K562 (cell line): ENCODE data around the gene TMEM72. TPM values are rescaled to one million over a fixed set of nuclear protein-coding genes. Genes with fewer than 3 reads are reported as not detected.

Source experiments
- ATAC-seq: fragments of 200-7000 bp; cut with Tn5 transposase; 3 replicates; pipeline ENCODE4 v1.9.1; 2020; ENCODE audit warnings: moderate library complexity
- BruUV-seq: library from RNA; stranded (reverse); fragments of 400-500 nt; replicated peaks from 2 replicates; lab custom pipeline; 2021; lab: Mats Ljungman, UMichigan
- CTCF ChIA-PET: fragments of 300-600 bp; formaldehyde crosslinking; extraction: SDS; loops from one replicate; lab custom pipeline; 2021; ENCODE audit warnings: low intra/inter-chr PET ratio; lab: Yijun Ruan, JAX
- POLR2A ChIA-PET: fragments of 300-600, 350-650 bp; sonication (Branson Sonifier 250); formaldehyde crosslinking; extraction: SDS; loops from one replicate; lab custom pipeline; 2021; ENCODE audit warnings: antibody characterized with exemption, inconsistent platforms; lab: Yijun Ruan, JAX
- DNase-seq, 4 experiments: peaks; one replicate each; pipeline versions ENCODE4 v3.0.0 to v3.0.0-alpha.2; 2011 to 2018; ENCODE audit warnings: low spot score in 3 of 4, mixed read lengths in 3 of 4; ENCODE audit errors: extremely low read depth in 1 of 4
- FAIRE-seq: peaks from 2 replicates; lab custom pipeline; 2011; peaks lifted over from hg19 to GRCh38; lab: Jason Lieb, UNC
- H2AFZ ChIP-seq: 2 replicates; pipeline ENCODE4 v1.6.0; 2011; ENCODE audit warnings: low read depth, low read length, control low read depth, inconsistent platforms
- H3K27ac ChIP-seq: fragments of 200-600 bp; 3 replicates; pipeline ENCODE4 v1.8.0; 2011; ENCODE audit warnings: low read depth, mild to moderate bottlenecking, control low read depth, inconsistent platforms, low read length, moderate library complexity, mixed read lengths; ENCODE audit errors: extremely low read depth
- H3K27me3 ChIP-seq, 2 experiments: fragments of 300-600 bp in 1 of 2; 2 replicates in 1 of 2; 3 replicates in 1 of 2; pipeline versions ENCODE4 v1.6.0 to v1.8.0; 2011; ENCODE audit warnings: inconsistent platforms in 2 of 2, low read length in 2 of 2, mild to moderate bottlenecking in 1 of 2, mixed read lengths in 1 of 2, moderate library complexity in 1 of 2; ENCODE audit not compliant: control insufficient read depth in 2 of 2, insufficient read depth in 2 of 2
- H3K36me3 ChIP-seq: fragments of 300-600 bp; 3 replicates; pipeline ENCODE4 v1.8.0; 2011; ENCODE audit warnings: mild to moderate bottlenecking, low read length, inconsistent platforms; ENCODE audit not compliant: control insufficient read depth, insufficient read depth
- H3K4me1 ChIP-seq, 2 experiments: fragments of 200-600 bp in 1 of 2; replicated peaks in 1 of 2; 2 replicates in 1 of 2; 3 replicates in 1 of 2; pipeline versions ENCODE4 v1.5.1 to v1.8.0; 2011; ENCODE audit warnings: inconsistent platforms in 2 of 2, low read length in 2 of 2, mild to moderate bottlenecking in 1 of 2, mixed read lengths in 1 of 2, moderate library complexity in 1 of 2; ENCODE audit not compliant: control insufficient read depth in 2 of 2, insufficient read depth in 2 of 2
- H3K4me2 ChIP-seq: 2 replicates; pipeline ENCODE4 v1.6.1; 2011; ENCODE audit warnings: low read length, control low read depth, inconsistent platforms, mixed read lengths; ENCODE audit not compliant: insufficient read depth
- H3K4me3 ChIP-seq: fragments of 200-600 bp; sonication (generic), shearing (Covaris generic); 2 replicates; pipeline ENCODE4 v1.5.1; 2016; ENCODE audit warnings: control low read depth, inconsistent platforms
- H3K79me2 ChIP-seq: fragments of 200-600 bp; 3 replicates; pipeline ENCODE4 v1.8.0; 2011; ENCODE audit warnings: low read length, inconsistent platforms; ENCODE audit not compliant: control insufficient read depth, insufficient read depth
- H3K9ac ChIP-seq, 2 experiments: 2 replicates each; pipeline versions ENCODE4 v1.6.0 to v1.6.1; 2011; ENCODE audit warnings: low read depth in 2 of 2, low read length in 2 of 2, control low read depth in 1 of 2, inconsistent platforms in 1 of 2, mild to moderate bottlenecking in 1 of 2, mixed read lengths in 1 of 2; ENCODE audit not compliant: insufficient read depth in 1 of 2
- H3K9me1 ChIP-seq: one replicate; pipeline ENCODE4 v1.6.0; 2011; ENCODE audit warnings: inconsistent platforms, mild to moderate bottlenecking, low read length, moderate library complexity; ENCODE audit not compliant: control insufficient read depth, insufficient read depth
- H3K9me3 ChIP-seq: replicated peaks from 2 replicates; pipeline ENCODE4 v1.5.1; 2011; ENCODE audit warnings: low read depth, low read length, inconsistent platforms; ENCODE audit not compliant: control insufficient read depth, insufficient read depth
- H4K20me1 ChIP-seq: replicated peaks from 2 replicates; pipeline ENCODE4 v1.6.1; 2011; ENCODE audit warnings: low read length, inconsistent platforms, mixed read lengths; ENCODE audit not compliant: control insufficient read depth, insufficient read depth
- CREB1 ChIP-seq, 2 experiments: sonication (generic) in 1 of 2; formaldehyde crosslinking in 1 of 2; IDR thresholded peaks; 2 replicates each; pipeline versions ENCODE4 v1.6.1 to v1.8.0; 2012 to 2022; ENCODE audit warnings: inconsistent platforms in 1 of 2, mild to moderate bottlenecking in 1 of 2, missing genetic modification reagents in 1 of 2, moderate library complexity in 1 of 2
- E2F3 ChIP-seq: fragments of 250-450 bp; sonication (Bioruptor Pico); IDR thresholded peaks from 2 replicates; pipeline ENCODE4 v1.4.0; 2020; ENCODE audit warnings: mild to moderate bottlenecking
- FOXA3 ChIP-seq, 2 experiments: fragments of 450-650 bp in 1 of 2; sonication (generic) in 1 of 2; formaldehyde crosslinking; IDR thresholded peaks in 1 of 2; conservative IDR thresholded peaks in 1 of 2; 2 replicates each; pipeline versions ENCODE4 v1.4.0 to v1.8.0; 2020 to 2022; ENCODE audit warnings: mild to moderate bottlenecking in 2 of 2, missing genetic modification reagents in 1 of 2
- GABPB1 ChIP-seq: sonication (generic); formaldehyde crosslinking; IDR thresholded peaks from 2 replicates; pipeline ENCODE4 v1.8.0; 2022; ENCODE audit warnings: mild to moderate bottlenecking, missing genetic modification reagents
- IRF2 ChIP-seq: sonication (generic); formaldehyde crosslinking; IDR thresholded peaks from 2 replicates; pipeline ENCODE4 v1.8.1; 2022; ENCODE audit warnings: mild to moderate bottlenecking, missing genetic modification reagents
- KDM1A ChIP-seq, 2 experiments: fragments of 450-650 bp; IDR thresholded peaks; 2 replicates each; pipeline ENCODE4 v1.6.1; 2016; ENCODE audit warnings: mild to moderate bottlenecking in 2 of 2
- LEF1 ChIP-seq: fragments of 450-650 bp; IDR thresholded peaks from 2 replicates; pipeline ENCODE4 v1.6.1; 2016; ENCODE audit warnings: mild to moderate bottlenecking
- NCOA4 ChIP-seq: fragments of 450-650 bp; IDR thresholded peaks from 2 replicates; pipeline ENCODE4 v1.6.1; 2018; ENCODE audit warnings: mild to moderate bottlenecking; ENCODE audit not compliant: partially characterized antibody
- NCOA6 ChIP-seq: fragments of 450-650 bp; IDR thresholded peaks from 2 replicates; pipeline ENCODE4 v1.6.1; 2017; ENCODE audit warnings: mild to moderate bottlenecking
- PHF20 ChIP-seq: fragments of 450-650 bp; IDR thresholded peaks from 2 replicates; pipeline ENCODE4 v1.6.1; 2018; ENCODE audit not compliant: partially characterized antibody
- RBBP5 ChIP-seq: fragments of 200-600 bp; sonication (generic); IDR thresholded peaks from 2 replicates; pipeline ENCODE4 v1.6.1; 2012; ENCODE audit warnings: borderline replicate concordance, mild to moderate bottlenecking, low read length, control low read depth, inconsistent platforms; ENCODE audit not compliant: insufficient read depth, poor library complexity, severe bottlenecking
- SLC30A9 ChIP-seq: fragments of 250-450 bp; sonication (Bioruptor Pico); IDR thresholded peaks from 2 replicates; pipeline ENCODE4 v1.8.0; 2022; ENCODE audit warnings: mild to moderate bottlenecking, moderate library complexity
- SP1 ChIP-seq: sonication (generic); formaldehyde crosslinking; IDR thresholded peaks from 2 replicates; pipeline ENCODE4 v1.8.1; 2022; ENCODE audit warnings: mild to moderate bottlenecking, missing genetic modification reagents
- SPI1 ChIP-seq: IDR thresholded peaks from 2 replicates; pipeline ENCODE4 v1.6.1; 2011; ENCODE audit warnings: low read depth, low read length, control low read depth, borderline replicate concordance
- STAG1 ChIP-seq: sonication (generic); formaldehyde crosslinking; IDR thresholded peaks from 2 replicates; pipeline ENCODE4 v1.5.0; 2020; ENCODE audit warnings: missing genetic modification reagents, borderline replicate concordance
- STAT5B ChIP-seq: fragments of 250-450 bp; sonication (Bioruptor Pico); IDR thresholded peaks from 2 replicates; pipeline ENCODE4 v1.8.0; 2021; ENCODE audit warnings: mild to moderate bottlenecking, inconsistent platforms
- WHSC1 ChIP-seq: IDR thresholded peaks from one replicate; pipeline ENCODE4 v1.6.1; 2012; ENCODE audit warnings: low read length, control low read depth, inconsistent platforms
- ZNF586 ChIP-seq: fragments of 450-650 bp; formaldehyde crosslinking; conservative IDR thresholded peaks from 2 replicates; pipeline ENCODE4 v1.4.0; 2020; ENCODE audit warnings: mild to moderate bottlenecking, moderate library complexity
- WGBS: fragments of 100-300 bp; shearing (Covaris generic); methylation state at CpG from one replicate; pipeline ENCODE4 v1.1.6; 2016; ENCODE audit warnings: low coverage, mixed read lengths; ENCODE audit not compliant: insufficient coverage; ENCODE audit errors: missing lambda C conversion rate; 5-methylcytosine and 5-hydroxymethylcytosine counted together
- in situ Hi-C: fragments of 300-500 bp; cut with MboI; formaldehyde crosslinking; loops from 4 replicates; pipeline ENCODE4 v1.15.0; 2018; ENCODE audit warnings: inconsistent platforms, mixed read lengths
- intact Hi-C: fragments of 100-400 bp; cut with micrococcal nuclease; formaldehyde crosslinking; loops from 2 replicates; pipeline ENCODE4 v1.14.2; 2022
- polyA plus RNA-seq, 8 experiments: library from polyadenylated mRNA; depleted of rRNA in 4 of 8; stranded (reverse) in 5 of 8; unstranded in 3 of 8; fragments of >200 nt; fragmentation: Nextera tagmentation in 2 of 8; fragmentation: Illumina TruSeq in 1 of 8; extraction: Ambion mirVana in 2 of 8; extraction: Trizol in 1 of 8; gene quantifications; 2 replicates each; pipeline versions ENCODE4 v1.2.1 to v1.2.3, GENCODE V29; 2011 to 2014; ENCODE audit warnings: inconsistent platforms in 1 of 8, missing spikeins in 1 of 8
- total RNA-seq, 7 experiments: library from RNA; depleted of rRNA in 6 of 7; stranded (reverse); fragments of >200 nt in 6 of 7; fragmentation: Illumina TruSeq in 2 of 7; extraction: Trizol in 2 of 7; gene quantifications; 2 replicates each; pipeline versions ENCODE4 v1.2.1 to v1.2.3, GENCODE V29; 2011 to 2021; ENCODE audit warnings: low replicate concordance in 1 of 7
- TF ChIP-seq, protein P1 (sequence below): fragments of 250-450 bp; sonication (Bioruptor Pico); IDR thresholded peaks from 2 replicates; pipeline ENCODE4 v1.5.0; 2021
- TF ChIP-seq, protein P2 (sequence below): fragments of 250-450 bp; sonication (Bioruptor Pico); IDR thresholded peaks from 2 replicates; pipeline ENCODE4 v1.8.0; 2021; ENCODE audit warnings: mild to moderate bottlenecking, moderate library complexity
- TF ChIP-seq, protein P3 (sequence below): sonication (generic); formaldehyde crosslinking; IDR thresholded peaks from 2 replicates; pipeline ENCODE4 v1.8.0; 2022; ENCODE audit warnings: missing genetic modification reagents, mild to moderate bottlenecking, moderate library complexity, borderline replicate concordance

The TMEM72 gene
- total and polyA plus RNA-seq, 9 of the 15 experiments (the other 6 are each of a cell fraction or from before 2014, with no cell fraction given) = not detected

DNA sequence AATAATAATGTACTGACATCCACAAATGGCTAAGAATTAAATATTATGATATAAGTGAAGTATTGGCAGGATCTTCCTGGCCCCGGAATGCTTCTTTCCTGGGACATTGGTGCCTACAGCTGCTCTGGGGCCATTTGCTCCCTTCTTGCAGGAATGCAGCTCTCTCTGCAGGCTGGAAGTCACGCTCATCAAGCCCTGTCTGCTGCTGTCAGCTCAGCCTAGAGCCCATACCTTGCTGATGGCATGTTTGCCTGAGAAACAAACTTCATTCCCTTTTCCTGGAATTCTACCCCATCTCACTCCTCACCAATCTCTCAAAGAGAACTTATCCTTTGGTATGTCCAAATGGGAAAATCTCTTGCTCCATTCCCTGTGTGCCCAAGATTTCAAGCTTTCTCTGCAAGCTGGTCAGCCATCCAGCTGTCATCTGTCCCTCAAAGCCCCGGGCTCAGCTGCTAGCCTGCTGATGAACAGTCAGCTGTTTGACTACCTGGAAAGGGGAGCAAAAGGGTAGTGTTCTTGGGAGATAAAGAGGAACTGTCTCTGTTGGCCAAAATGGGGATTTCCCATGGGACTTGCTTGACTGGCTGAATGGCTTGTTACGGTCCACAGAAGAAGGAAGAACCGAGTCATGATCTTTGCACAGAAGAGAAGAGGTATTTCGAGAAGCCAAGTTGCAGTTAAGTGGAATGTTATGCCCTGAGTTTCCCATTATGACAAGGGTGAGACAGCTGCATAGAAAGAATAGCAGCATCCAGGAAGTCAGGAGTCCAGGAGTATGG lies 36.4 kb downstream of the TMEM72 start:
- H3K9me3 ChIP-seq = no peaks in the 10 kb centered on the region
- ChIA-PET POLR2A (interaction anchor here (0.8 to 1.3 kb wide), 2 partner anchors 10 to 31 kb away, joined by 3 to 4 read pairs; partner anchors contain the start of gene DEPP1), CTCF (no interaction called here)
- FAIRE-seq = no peak
- H2AFZ ChIP-seq = no peak overlapping the region
- H3K36me3 ChIP-seq = no peaks in the 10 kb centered on the region
- WGBS = 0% methylated on average over 6 of the region's 6 CpGs
- no peak overlapping the region for H3K9ac ChIP-seq
- H3K4me1 ChIP-seq = no peaks in the 10 kb centered on the region
- H3K9me1 ChIP-seq = no peaks in the 10 kb centered on the region
- DNase-seq = no peak
- no peak overlapping the region for H3K4me2 ChIP-seq
- H3K27me3 ChIP-seq = peaks cover 8 to 10% of the 10 kb centered on the region in 2 experiments; a peak in 4 of 5 replicates
- intact Hi-C loops = no loop called here
- no peak for ATAC-seq
- no peaks in the 10 kb centered on the region for H4K20me1 ChIP-seq
- no peak overlapping the region for H3K27ac ChIP-seq
- no TSS peak for BruUV-seq
- in situ Hi-C loops = no loop called here
- H3K4me3 ChIP-seq = no peak overlapping the region
- H3K79me2 ChIP-seq = no peaks in the 10 kb centered on the region
- TF ChIP-seq E2F3 (CRISPR knock-in tag) (no peak), SP1 (CRISPR knock-in tag) (no peak), STAG1 (CRISPR knock-in tag) (no peak), RBBP5 (no peak), KDM1A (IDR thresholded peaks at IDR 0.05) (no peak), IRF2 (CRISPR knock-in tag) (no peak), NCOA4 (no peak), LEF1 (no peak), ZNF586 (no peak), SLC30A9 (CRISPR knock-in tag) (no peak), CREB1 (IDR thresholded peaks at IDR 0.05) (no peak), CREB1 (CRISPR knock-in tag; IDR thresholded peaks at IDR 0.05) (no peak), GABPB1 (CRISPR knock-in tag) (no peak), PHF20 (no peak), FOXA3 (CRISPR knock-in tag; conservative IDR thresholded peaks at IDR 0.05 in 1 of 2, IDR thresholded peaks at IDR 0.05 in 1 of 2) (no peak), SPI1 (peak; percentile 52; the same call in 1 of the 2 replicates), WHSC1 (no peak), NCOA6 (no peak), STAT5B (CRISPR knock-in tag) (no peak)
- TF ChIP-seq, protein P1, sequence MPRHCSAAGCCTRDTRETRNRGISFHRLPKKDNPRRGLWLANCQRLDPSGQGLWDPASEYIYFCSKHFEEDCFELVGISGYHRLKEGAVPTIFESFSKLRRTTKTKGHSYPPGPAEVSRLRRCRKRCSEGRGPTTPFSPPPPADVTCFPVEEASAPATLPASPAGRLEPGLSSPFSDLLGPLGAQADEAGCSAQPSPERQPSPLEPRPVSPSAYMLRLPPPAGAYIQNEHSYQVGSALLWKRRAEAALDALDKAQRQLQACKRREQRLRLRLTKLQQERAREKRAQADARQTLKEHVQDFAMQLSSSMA (CRISPR knock-in tag) = no peak
- TF ChIP-seq, protein P2, sequence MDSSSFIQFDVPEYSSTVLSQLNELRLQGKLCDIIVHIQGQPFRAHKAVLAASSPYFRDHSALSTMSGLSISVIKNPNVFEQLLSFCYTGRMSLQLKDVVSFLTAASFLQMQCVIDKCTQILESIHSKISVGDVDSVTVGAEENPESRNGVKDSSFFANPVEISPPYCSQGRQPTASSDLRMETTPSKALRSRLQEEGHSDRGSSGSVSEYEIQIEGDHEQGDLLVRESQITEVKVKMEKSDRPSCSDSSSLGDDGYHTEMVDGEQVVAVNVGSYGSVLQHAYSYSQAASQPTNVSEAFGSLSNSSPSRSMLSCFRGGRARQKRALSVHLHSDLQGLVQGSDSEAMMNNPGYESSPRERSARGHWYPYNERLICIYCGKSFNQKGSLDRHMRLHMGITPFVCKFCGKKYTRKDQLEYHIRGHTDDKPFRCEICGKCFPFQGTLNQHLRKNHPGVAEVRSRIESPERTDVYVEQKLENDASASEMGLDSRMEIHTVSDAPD (CRISPR knock-in tag) = no peak
- TF ChIP-seq, protein P3, sequence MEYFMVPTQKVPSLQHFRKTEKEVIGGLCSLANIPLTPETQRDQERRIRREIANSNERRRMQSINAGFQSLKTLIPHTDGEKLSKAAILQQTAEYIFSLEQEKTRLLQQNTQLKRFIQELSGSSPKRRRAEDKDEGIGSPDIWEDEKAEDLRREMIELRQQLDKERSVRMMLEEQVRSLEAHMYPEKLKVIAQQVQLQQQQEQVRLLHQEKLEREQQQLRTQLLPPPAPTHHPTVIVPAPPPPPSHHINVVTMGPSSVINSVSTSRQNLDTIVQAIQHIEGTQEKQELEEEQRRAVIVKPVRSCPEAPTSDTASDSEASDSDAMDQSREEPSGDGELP (CRISPR knock-in tag) = peak; percentile 30; the same call in 1 of the 2 replicates
